ENCODE data around the gene COQ8B.

The COQ8B gene

DNA sequence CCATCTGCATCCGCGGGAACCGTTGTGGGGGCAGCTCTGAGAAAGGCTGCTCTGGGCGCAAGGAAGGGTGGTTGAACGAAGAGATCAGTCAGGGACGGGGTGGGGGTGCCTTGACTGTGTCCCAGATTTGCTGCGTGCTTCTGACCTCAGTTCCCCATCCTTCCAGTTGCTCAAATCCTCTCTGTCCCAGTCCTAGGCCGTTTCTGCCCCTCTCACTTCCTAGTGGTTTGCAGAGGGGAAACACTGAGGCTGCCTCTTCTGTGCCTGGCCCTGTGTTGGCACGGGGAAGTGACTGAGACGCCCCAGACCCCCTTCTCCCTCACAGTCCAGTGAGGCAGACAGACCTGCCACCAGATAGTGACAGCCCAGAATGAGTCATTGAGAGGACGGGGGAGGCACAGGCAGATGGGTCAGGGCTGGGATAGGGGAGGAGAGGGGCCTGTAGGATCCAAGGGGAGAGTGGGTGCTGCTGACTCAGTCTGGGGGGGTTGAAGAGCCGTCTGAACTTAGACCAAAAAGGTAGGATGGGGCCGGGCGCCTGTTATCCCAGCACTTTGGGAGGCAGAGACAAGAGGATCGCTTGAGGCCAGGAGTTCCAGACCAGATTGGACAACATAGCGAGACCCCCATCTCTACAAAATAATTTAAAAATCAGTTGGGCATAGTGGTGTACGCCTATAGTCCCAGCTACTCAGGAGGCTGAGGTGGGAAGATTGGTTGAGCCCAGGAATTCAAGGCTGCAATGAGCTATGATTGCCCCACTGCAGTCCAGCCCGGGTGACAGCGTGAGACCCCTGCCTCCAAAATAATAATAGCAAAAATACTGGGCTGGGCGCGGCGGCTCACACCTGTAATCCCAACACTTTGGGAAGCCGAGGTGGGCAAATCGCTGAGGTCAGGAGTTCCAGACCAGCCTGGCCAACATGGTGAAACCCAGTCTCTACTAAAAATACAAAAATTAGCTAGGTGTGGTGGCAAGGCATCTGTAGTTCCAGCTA is 52.7 kb downstream of the COQ8B start:
- Histone ChIP-seq H3K14ac (ENCODE audit: low read length) (no peak overlapping the region), H3K4me1 (ENCODE audit: control insufficient read depth in 2 of 2, insufficient read depth in 1 of 2, low read depth in 1 of 2, low read length in 2 of 2) (peaks cover 6 to 7% of the 10 kb centered on the region in 2 donors), H3K79me1 (ENCODE audit: low read depth, low read length) (no peaks in the 10 kb centered on the region), H2BK5ac (ENCODE audit: low read length) (no peak overlapping the region), H2BK120ac (ENCODE audit: low read depth, low read length) (no peak overlapping the region), H3K4me3 (ENCODE audit: low read length in 2 of 2) (peak overlapping the region; percentile 79 to 95), H3K27me3 (ENCODE audit: control insufficient read depth in 3 of 3, insufficient read depth in 3 of 3, low read depth in 1 of 3, low read length in 3 of 3) (peaks cover 0 to 3% (median 0%) of the 10 kb centered on the region in 3 experiments), H3K23ac (ENCODE audit: low read depth, low read length, poor library complexity) (peak overlapping the region; percentile 81), H3K9me3 (replicated peaks in 1 of 2; ENCODE audit: control insufficient read depth in 2 of 2, insufficient read depth in 1 of 2, low read depth in 1 of 2, low read length in 2 of 2) (peaks cover 0 to 3% of the 10 kb centered on the region in 2 donors), H3K4me2 (ENCODE audit: insufficient read depth, low read length, poor library complexity, severe bottlenecking) (peak overlapping the region; percentile 96), H4K8ac (ENCODE audit: low read depth, low read length) (no peak overlapping the region), H3K36me3 (replicated peaks in 1 of 2; ENCODE audit: control insufficient read depth in 2 of 2, insufficient read depth in 2 of 2, low read length in 2 of 2) (peaks cover 7 to 22% of the 10 kb centered on the region in 2 donors), H3K27ac (replicated peaks; ENCODE audit: low read length) (no peak overlapping the region), H3K4ac (ENCODE audit: low read length) (no peak overlapping the region), H2AK5ac (ENCODE audit: low read depth, low read length) (peak overlapping the region; percentile 58), H4K91ac (ENCODE audit: low read depth, low read length, poor library complexity) (no peak overlapping the region), H3K9ac (ENCODE audit: low read depth, low read length, poor library complexity) (peak overlapping the region; percentile 82), H2BK12ac (ENCODE audit: low read length) (no peak overlapping the region), H3K18ac (ENCODE audit: low read length) (peak overlapping the region; percentile 99), H2AFZ (ENCODE audit: low read length) (peak overlapping the region; percentile 100), H2BK15ac (ENCODE audit: low read length) (no peak overlapping the region)
- DNase-seq (ENCODE audit: low spot score), result no peak
- no CpG with 5 or more reads among the region's 24 CpGs for WGBS, 2 donors (ENCODE audit: extremely low coverage in 2 of 2, insufficient read length in 2 of 2, insufficient replicate concordance in 1 of 2)

DNA sequence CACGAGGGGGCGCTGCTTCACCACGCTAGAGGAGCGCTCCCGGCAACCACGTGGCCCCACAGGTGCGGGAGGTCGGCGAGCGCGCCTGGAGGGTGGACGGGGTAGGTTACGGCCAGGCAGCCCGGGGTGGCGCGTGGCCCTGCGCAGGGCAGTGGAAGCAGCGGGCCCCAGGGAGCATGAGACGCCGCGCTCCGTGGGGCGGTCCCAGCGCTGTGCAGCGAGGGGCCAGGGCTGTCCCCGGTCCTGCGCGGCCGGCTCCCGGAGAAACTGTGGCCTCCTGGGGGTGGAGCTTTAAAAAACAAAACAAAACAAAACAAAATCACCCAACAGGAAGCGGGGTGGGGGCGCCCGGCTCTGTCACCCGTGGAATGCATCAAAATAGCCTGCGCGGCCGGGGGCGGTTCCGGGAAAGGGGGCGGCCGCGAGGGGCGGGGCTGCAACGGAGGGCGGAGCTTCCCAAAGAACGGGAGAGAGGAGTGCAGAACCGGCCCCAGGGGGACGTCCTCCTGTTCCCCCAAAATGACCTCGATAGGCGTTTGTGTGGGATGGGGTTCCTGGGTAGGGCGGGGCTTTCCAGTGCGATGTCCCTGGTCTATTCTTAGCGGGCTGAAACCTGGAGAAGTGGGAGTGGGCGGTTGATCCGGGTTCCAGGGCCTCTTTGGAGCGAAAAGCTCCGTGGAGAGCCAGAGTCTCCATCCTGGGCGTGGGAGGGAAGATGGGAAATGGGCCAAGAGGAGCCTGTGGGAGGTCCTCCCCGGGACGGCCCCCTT is 53.6 kb downstream of the COQ8B start:
- no peak overlapping the region for H2BK12ac ChIP-seq (ENCODE audit: low read length)
- peak overlapping the region; percentile 91 for H3K23ac ChIP-seq (ENCODE audit: low read depth, low read length, poor library complexity)
- H2BK5ac ChIP-seq (ENCODE audit: low read length), result peak overlapping the region; percentile 87
- H3K79me1 ChIP-seq (ENCODE audit: low read depth, low read length), result no peaks in the 10 kb centered on the region
- peaks cover 7 to 13% of the 10 kb centered on the region in 2 donors for H3K36me3 ChIP-seq (replicated peaks in 1 of 2; ENCODE audit: control insufficient read depth in 2 of 2, insufficient read depth in 2 of 2, low read length in 2 of 2)
- H2AFZ ChIP-seq (ENCODE audit: low read length), result peak overlapping the region; percentile 100
- H3K9ac ChIP-seq (ENCODE audit: low read depth, low read length, poor library complexity), result peak overlapping the region; percentile 97
- peak; percentile 89 for DNase-seq (ENCODE audit: low spot score)
- no CpG with 5 or more reads among the region's 60 CpGs for WGBS, 2 donors (ENCODE audit: extremely low coverage in 2 of 2, insufficient read length in 2 of 2, insufficient replicate concordance in 1 of 2)
- H3K27ac ChIP-seq (replicated peaks; ENCODE audit: low read length), result peak overlapping the region; percentile 58
- no peak overlapping the region for H2AK5ac ChIP-seq (ENCODE audit: low read depth, low read length)
- peak overlapping the region; percentile 96 for H3K4me2 ChIP-seq (ENCODE audit: insufficient read depth, low read length, poor library complexity, severe bottlenecking)
- H3K4me3 ChIP-seq (ENCODE audit: low read length in 2 of 2), result peak overlapping the region; percentile 79 to 95
- no peak overlapping the region for H4K91ac ChIP-seq (ENCODE audit: low read depth, low read length, poor library complexity)
- H3K27me3 ChIP-seq (ENCODE audit: control insufficient read depth in 3 of 3, insufficient read depth in 3 of 3, low read depth in 1 of 3, low read length in 3 of 3), result peaks cover 0 to 3% (median 0%) of the 10 kb centered on the region in 3 experiments
- H3K18ac ChIP-seq (ENCODE audit: low read length), result peak overlapping the region; percentile 99
- no peak overlapping the region for H4K8ac ChIP-seq (ENCODE audit: low read depth, low read length)
- no peak overlapping the region for H2BK120ac ChIP-seq (ENCODE audit: low read depth, low read length)
- H2BK15ac ChIP-seq (ENCODE audit: low read length), result peak overlapping the region; percentile 89
- no peaks in the 10 kb centered on the region for H3K9me3 ChIP-seq (replicated peaks in 1 of 2; ENCODE audit: control insufficient read depth in 2 of 2, insufficient read depth in 1 of 2, low read depth in 1 of 2, low read length in 2 of 2)
- H3K4ac ChIP-seq (ENCODE audit: low read length), result no peak overlapping the region
- H3K14ac ChIP-seq (ENCODE audit: low read length), result peak overlapping the region; percentile 82
- H3K4me1 ChIP-seq (ENCODE audit: control insufficient read depth in 2 of 2, insufficient read depth in 1 of 2, low read depth in 1 of 2, low read length in 2 of 2), result peaks cover 6 to 7% of the 10 kb centered on the region in 2 donors

DNA sequence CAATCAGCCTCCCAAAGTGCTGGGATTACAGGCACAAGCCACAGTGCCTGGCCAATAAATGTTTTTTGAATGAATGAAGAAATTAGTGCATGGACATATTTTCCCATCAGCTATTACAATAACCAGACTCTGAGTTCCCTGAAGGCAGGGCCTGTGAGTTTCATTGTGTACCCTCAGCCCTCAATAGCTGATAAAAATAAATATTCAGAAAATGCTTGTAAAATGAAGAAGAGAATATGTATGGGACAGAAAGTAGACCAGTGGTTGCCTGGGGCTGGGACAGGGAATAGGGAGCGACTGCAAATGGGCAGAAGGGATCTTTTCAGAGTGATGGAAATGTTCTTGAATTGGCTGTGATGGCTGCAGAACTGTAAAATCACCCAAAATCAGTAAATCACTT is 55.1 kb downstream of the COQ8B start:
- Histone ChIP-seq H3K23ac (ENCODE audit: low read depth, low read length, poor library complexity) (no peak overlapping the region), H3K79me1 (ENCODE audit: low read depth, low read length) (no peaks in the 10 kb centered on the region), H2BK120ac (ENCODE audit: low read depth, low read length) (no peak overlapping the region), H3K4me1 (ENCODE audit: control insufficient read depth in 2 of 2, insufficient read depth in 1 of 2, low read depth in 1 of 2, low read length in 2 of 2) (peaks cover 6 to 7% of the 10 kb centered on the region in 2 donors), H3K18ac (ENCODE audit: low read length) (no peak overlapping the region), H3K9me3 (replicated peaks in 1 of 2; ENCODE audit: control insufficient read depth in 2 of 2, insufficient read depth in 1 of 2, low read depth in 1 of 2, low read length in 2 of 2) (no peaks in the 10 kb centered on the region), H2BK12ac (ENCODE audit: low read length) (no peak overlapping the region), H3K14ac (ENCODE audit: low read length) (no peak overlapping the region), H4K91ac (ENCODE audit: low read depth, low read length, poor library complexity) (no peak overlapping the region), H3K4ac (ENCODE audit: low read length) (no peak overlapping the region), H2BK15ac (ENCODE audit: low read length) (no peak overlapping the region), H2AK5ac (ENCODE audit: low read depth, low read length) (no peak overlapping the region), H3K4me2 (ENCODE audit: insufficient read depth, low read length, poor library complexity, severe bottlenecking) (no peak overlapping the region), H3K27ac (replicated peaks; ENCODE audit: low read length) (no peak overlapping the region), H3K4me3 (ENCODE audit: low read length in 2 of 2) (no peak overlapping the region), H2AFZ (ENCODE audit: low read length) (no peak overlapping the region), H2BK5ac (ENCODE audit: low read length) (no peak overlapping the region), H3K27me3 (ENCODE audit: control insufficient read depth in 3 of 3, insufficient read depth in 3 of 3, low read depth in 1 of 3, low read length in 3 of 3) (peaks cover 0 to 3% (median 0%) of the 10 kb centered on the region in 3 experiments), H4K8ac (ENCODE audit: low read depth, low read length) (no peak overlapping the region), H3K36me3 (replicated peaks in 1 of 2; ENCODE audit: control insufficient read depth in 2 of 2, insufficient read depth in 2 of 2, low read length in 2 of 2) (no peaks in the 10 kb centered on the region), H3K9ac (ENCODE audit: low read depth, low read length, poor library complexity) (no peak overlapping the region)
- no CpG with 5 or more reads among the region's 1 CpG for WGBS, 2 donors (ENCODE audit: extremely low coverage in 2 of 2, insufficient read length in 2 of 2, insufficient replicate concordance in 1 of 2)
- no peak for DNase-seq (ENCODE audit: low spot score)

Data from neuronal stem cell (in vitro differentiated cells).